Forelimb muscle (tissue), 1 donor: ENCODE measurements around the gene COBLL1. TPM values are rescaled to one million over a fixed set of nuclear protein-coding genes. Genes with fewer than 3 reads are reported as not detected.
"Not testable (repeated sequence)": the region's sequence is repeated elsewhere in the genome, so short reads cannot be mapped to it uniquely, and the experiment has no call there.

Source experiments
- DNase-seq: peaks from one replicate; pipeline ENCODE4 v3.0.0-alpha.2; 2013; ENCODE audit warnings: low read depth
- polyA plus RNA-seq: library from polyadenylated mRNA; unstranded; fragments of 120-200 nt; gene quantifications from one replicate; pipeline ENCODE4 v1.2.1, GENCODE V29; 2013; ENCODE audit not compliant: insufficient read length

COBLL1 gene, protein sequence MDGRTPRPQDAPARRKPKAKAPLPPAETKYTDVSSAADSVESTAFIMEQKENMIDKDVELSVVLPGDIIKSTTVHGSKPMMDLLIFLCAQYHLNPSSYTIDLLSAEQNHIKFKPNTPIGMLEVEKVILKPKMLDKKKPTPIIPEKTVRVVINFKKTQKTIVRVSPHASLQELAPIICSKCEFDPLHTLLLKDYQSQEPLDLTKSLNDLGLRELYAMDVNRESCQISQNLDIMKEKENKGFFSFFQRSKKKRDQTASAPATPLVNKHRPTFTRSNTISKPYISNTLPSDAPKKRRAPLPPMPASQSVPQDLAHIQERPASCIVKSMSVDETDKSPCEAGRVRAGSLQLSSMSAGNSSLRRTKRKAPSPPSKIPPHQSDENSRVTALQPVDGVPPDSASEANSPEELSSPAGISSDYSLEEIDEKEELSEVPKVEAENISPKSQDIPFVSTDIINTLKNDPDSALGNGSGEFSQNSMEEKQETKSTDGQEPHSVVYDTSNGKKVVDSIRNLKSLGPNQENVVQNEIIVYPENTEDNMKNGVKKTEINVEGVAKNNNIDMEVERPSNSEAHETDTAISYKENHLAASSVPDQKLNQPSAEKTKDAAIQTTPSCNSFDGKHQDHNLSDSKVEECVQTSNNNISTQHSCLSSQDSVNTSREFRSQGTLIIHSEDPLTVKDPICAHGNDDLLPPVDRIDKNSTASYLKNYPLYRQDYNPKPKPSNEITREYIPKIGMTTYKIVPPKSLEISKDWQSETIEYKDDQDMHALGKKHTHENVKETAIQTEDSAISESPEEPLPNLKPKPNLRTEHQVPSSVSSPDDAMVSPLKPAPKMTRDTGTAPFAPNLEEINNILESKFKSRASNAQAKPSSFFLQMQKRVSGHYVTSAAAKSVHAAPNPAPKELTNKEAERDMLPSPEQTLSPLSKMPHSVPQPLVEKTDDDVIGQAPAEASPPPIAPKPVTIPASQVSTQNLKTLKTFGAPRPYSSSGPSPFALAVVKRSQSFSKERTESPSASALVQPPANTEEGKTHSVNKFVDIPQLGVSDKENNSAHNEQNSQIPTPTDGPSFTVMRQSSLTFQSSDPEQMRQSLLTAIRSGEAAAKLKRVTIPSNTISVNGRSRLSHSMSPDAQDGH
- polyA plus RNA-seq: 6.4 TPM

DNA sequence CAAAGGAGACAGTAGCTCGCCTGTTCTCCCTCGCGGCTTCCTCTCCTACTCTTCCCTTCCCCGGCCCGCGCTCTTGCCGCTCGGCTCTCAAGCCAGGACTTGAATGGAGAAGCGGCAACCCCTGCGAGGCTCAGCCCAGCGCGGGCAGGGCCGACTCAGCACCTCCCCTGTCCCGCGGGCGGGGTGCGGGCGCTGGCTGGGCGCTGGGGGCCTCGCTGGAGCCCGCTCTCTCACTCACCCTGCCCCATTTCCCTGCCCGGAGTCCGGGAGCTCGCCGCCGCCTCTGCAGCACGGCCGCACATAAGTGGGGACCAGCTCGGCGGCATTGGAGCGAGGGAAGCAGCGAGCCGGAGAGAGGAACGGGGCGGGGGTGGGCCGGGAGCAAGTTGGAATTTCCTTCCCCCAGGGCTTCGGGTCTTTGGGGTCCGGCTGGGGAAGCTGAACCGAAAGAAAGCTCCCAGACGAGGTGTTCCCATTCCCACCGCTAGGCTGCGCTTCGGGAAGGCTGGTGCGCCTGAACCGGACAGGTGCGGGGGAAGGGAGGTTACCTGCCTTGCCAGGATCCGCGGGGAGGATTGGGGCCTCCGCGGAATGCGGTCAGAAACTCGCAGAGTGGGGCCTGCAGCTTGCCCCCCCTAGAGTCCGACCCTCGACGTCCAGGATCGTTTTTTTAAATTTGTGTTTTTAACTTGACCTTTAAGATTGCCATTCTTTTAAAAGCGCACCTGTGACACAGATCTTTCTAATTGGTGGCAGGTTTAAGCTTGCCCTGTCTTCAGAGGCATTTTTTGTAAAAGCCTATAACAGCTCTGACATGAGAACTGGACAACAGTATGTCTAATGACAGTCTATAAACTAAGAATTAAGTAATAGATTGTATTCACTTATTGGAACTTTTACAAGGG lies at the start of gene COBLL1:
COBLL1 (minus strand) TSS at position 105 of the 905 bp plus-strand sequence. CDS start 627 bp downstream, outside the sequence.
- no peak for DNase-seq

DNA sequence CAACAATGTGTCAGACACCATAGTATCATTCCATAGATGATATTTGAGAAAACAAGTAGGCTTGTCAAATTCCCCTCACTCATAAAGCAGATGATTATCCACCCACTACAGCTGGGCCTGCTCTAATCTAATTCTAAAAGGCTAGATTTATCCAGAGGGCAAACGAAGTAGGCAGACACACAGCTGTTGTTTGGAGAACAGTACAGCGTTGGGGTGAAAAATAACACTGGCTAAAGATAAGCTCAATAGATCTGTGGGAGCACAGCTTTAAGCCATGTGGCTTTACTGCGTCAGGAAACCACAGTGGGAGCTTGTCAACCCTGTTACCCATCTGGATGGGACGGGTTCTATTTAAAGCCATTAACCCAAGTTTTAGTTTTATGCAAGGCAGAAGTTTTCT lies 48.9 kb upstream of the COBLL1 start:
- no peak for DNase-seq

DNA sequence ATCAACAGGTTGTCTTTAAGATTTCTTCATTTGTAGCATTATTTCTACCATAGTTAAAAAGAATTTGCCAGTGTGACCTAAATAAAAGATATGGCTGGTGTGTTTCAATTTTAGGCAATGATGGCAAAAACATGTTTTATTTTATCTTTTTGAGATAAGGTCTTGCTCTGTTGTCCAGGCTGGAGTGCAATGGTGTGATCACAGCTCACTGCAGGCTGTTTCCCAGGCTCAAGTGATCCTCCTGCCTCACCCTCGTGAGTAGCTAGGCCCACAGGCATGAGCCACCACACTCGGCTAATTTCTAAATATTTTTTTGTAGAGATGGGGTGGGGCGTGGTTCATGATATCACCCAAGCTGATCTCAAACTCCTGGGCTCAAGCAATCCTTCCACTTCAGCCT lies 47.0 kb upstream of the COBLL1 start:
- no peak for DNase-seq

DNA sequence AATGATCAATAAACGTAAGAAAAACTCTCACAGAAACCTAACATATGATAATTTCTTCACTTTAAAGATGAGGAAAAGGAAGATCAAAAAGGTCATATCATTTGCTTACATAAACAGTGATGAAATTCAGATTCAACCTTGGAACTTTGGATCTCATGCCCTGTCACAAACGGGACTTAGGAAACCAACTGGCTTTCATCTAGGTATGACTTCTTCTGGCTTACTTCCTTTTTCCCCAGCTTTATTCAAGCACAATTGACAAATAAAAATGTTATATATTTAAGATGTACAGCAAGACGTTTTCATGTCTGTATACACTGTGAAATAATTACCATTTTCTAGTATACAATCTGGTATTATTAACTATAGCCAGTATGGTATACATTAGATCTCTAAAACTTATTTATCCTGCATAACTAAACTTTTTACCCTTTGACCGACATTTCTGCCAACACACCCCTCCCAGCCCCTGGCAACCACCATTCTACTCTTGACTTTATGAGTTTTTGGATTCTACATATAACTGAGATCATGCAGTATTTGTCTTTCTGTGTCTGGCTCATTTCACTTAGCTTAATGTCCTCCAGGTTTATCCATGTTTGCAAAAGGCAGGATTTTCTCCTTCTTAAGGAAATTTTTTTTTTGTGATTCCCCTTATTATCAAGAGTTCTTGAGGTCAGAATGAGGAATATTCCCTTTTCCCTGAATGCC lies 46.0 kb upstream of the COBLL1 start:
- DNase-seq: no peak

DNA sequence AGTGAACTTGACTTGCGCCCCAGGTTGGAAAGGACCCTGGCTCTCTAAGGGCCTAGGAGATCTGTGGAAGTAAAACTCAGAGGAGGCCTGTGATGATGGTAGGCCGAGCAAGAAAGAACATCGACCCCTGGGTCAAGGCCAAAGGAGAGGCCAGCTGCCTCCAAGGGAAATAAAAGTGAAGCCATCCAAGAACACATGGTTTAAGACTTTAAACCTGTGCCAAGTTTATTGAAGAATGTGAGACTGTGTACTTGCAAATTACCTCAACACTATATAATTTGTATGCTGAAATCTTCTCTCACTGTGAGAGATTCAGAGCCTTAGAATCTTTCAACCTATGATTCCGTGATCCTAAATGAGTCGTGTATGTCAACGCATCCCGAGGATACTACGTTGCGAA lies 40.7 kb upstream of the COBLL1 start:
- DNase-seq: no peak

DNA sequence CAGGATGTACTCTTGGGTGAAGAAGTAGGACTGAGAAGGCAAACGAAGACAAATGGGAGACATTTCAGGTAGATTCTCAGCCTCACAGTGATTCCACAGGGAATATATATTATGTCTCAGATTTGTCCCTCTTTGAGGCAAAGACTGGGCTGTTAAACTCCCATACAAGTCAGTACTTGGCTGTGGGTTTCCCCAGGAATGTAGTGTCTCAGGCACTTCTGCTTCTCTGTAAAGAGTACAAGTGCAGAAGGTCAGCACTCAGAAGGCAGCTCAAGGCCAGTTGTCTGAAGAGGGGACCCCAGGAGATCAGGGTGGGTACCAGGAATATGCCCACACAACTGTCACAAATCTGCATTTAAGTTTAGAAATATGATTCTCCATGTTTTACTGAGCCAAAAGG lies 39.9 kb upstream of the COBLL1 start:
- DNase-seq: no peak

DNA sequence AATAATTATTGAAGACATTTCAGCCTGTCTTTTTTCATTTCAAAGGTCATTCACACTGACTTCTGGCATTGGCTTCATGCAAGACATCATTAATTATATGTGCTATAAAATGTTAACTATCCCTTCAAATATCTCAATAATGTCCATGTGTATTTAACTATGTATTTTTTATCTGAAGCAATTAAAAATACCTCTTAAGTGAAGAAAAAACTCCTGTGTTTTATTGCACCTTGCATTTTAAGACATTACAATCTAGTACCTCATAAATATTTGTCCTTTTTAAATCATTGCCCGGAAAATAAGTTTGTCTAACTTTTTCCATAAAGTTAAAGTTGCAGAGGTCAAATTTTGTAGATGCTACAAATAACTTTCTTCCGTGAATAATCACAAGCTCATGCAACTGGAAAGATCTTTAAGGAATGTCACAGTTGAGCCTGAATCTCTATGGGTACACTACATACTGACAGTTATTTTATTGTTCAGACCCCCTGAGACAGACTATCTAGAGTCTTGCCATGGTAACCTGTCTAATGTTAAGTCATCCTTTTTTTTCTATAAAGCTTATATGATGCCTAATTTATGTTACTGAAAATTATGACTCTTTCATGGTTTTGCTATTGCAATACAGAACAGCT lies 38.4 kb upstream of the COBLL1 start:
- DNase-seq: no peak

DNA sequence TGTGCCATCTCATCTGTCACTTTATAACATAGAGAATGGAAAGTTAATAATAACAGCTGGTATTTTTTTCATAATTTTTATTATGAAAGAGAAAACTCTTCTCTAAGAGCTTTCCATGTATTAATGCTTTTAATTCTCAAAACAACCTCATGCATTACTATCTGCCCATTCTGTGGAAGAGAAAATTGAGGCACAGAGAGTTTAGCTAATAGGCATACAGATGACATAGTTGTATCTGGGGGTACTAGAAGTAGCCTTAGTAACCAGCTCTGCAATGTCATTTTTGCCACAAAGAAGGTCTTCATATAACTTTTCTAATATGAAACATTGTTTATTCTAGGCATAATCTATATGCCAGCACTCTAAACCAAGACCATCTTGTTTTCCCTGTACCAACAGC lies 36.3 kb upstream of the COBLL1 start:
- no peak for DNase-seq

DNA sequence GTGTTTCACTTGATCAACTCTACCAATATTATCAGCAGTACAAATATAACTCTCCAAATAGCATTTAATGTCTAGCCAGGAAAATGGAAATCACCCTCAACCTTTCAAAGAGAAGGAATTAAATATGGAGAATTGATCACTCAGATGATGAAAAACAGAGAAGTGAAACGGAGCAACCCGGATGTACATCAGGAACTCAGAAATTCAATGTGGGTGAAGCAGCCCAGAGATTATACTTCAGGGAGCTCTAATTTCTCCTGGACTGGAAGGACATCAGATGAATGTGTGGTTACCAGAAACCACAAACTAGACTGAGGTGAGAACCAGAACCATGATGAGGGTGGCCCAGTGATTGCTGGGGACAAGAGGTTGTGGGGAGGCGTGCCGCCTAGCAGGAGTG lies 35.5 kb upstream of the COBLL1 start:
- DNase-seq: no peak

DNA sequence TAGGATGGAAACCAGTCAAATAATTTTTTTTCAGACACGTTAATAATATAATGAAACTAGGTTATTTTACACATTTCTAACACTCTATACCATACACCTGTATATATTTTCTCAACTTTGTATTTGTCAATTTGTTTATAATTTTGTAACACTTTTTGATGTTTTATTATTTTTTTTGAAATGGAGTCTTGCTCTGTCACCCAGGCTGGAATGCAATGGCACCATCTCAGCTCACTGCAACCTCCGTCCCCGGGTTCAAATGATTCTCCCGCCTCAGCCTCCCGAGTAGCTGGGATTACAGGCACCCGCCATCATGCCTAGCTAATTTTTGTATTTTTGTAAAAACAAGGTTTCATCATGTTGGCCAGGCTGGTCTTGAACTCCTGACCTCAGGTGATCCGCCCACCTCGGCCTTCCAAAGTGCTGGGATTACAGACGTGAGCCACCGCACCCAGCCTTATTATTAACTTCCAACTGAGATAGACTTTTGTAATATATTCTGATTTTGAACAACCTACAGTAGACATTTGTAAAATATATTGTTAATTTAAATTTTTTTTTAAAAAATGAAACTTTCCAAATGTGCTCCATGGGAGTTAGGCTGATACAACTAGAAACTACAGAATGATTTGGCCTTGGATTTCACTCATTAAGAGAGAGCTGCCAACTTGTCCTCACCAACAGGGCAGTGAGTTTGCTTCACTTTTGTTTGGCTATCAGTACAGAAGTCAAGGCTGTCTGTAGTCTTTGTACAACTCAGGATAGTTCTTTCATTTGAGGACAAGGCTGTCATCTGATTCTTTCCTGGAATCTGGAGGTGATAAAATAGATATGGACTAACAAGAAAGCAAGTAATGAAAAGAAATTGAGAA lies 33.9 kb upstream of the COBLL1 start:
- DNase-seq: no peak

DNA sequence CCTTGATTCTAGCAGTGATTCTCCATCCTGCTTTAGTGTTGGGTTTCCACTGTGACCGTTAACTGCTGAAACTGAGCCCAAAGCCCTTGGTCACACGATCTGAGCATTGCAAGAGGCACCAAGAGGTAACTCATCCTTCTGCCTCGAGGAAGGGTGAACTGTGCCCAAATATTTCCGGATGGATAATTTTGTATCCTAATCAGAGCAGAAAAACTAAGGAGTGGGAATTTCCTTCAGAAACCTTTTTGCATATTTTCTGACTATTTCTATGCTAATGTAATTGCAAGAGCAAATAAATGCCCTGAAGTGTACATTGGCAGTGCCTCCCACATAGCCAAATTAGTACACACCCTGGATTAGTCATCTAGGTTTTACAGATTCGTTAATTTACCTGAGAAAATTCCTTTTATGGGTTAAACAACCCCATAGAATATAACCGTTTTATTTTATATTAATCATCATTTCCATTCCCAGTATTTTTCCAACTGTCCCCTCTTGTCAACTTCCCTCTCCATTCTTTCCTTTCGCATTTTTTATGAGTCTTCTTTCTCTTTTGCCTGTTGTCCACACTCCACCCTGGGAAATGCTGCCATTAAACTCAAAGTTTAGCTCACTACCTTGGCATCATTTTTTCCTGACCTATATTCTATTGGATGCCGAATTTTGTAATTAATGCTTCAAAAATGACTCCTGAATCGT lies 31.7 kb upstream of the COBLL1 start:
- no peak for DNase-seq

DNA sequence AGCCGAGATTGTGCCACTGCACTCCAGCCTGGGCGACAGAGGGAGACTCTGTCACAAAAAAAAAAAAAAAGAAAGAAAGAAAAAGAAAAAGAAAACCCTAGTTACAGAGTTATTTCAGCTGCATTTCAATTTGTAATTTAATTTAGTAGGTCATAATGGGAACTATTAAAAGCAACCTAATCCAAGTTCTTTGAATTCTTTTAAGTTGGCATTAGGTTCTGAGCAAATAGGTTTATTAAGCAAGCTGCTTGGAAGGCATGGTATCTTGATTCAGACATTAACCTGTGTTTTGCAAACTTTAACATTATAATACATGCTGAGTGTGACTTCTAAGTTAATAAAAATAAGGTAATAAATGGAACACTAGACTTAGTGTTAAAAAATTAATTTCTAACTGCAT lies 29.8 kb upstream of the COBLL1 start:
- no peak for DNase-seq

DNA sequence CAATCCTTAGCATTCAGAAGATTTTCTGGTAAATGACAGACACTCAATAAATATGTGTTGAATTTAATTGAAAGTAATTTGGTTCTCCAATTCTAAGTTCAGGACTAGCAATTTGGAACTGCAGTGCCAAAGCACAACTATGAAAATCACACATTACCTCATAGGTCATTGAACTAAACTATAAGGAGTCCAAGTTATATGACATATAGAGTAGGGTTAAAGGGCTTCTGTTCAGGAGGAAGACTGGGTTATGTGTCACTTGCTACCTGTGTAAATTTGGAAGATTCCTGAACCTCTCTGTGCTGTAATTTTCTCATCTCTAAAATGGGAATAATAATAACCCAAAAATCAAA lies 27.8 kb upstream of the COBLL1 start:
- DNase-seq: no peak

DNA sequence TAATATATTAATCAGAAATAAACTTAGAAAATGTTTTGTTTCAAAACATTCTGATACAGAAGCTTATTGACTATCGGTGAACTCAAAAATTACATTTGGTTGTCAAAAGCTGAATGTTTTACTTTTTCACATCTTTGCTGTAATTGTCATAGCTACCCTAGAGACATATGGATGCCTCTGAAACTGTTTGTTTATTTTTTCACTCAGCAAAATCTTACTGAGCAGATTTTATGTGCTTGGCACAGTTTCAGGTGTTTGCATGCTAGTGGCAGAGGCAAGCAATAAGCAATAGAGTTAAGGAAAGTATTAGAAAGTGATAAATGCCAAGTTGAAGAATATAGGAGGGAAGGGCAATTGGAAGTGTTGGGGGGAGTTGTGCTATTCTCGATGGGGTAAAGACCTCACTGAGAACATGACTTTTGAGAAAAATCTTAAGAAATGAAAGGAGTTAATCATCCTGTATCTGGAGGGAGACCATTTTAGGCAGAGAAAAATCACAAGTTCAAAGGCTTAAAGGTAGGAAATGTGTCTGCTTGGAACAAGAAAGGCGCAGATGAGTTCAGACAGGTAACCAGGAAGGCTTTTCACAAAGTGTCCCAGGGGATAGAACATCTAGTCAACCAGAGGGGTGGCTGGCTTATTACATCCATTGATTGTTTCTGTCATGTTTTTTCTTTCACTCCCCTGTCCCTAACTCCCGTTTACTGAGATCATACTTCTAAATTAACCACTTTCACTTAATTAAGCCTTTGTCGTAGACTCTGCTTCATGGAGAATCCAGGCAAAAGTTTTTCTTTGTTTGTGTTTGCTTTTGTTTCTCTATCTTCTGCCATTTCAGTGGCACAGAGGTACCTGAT lies 27.2 kb upstream of the COBLL1 start:
- DNase-seq: no peak

DNA sequence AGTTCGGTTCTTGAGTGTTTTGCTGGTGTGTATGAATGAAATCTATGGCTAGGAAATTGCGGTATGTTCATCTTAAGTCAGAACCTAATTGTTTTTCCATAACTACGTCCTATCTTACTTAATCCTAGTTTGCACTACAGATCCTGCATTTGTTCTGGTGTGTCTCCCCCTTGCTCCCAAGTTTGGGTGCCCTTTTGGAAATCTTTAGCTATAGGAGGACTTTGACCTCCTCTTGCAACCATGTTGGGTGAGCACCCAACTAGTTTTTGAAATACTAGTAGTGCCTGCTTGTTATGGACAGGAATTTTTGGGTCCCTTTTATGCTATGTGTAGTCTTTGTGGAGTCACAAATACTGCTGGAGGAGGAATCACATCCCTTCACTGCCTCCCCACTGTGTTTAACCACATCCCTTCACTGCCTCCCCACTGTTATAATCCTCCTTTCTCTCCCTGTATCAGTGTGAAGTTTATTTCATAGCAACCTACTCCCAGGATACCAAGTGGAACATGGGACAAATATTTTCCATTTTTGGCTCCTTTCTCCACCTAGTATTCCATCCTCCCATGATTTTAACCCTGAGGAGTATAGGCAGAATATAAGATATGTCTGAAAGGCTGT lies 26.3 kb upstream of the COBLL1 start:
- DNase-seq: no peak

DNA sequence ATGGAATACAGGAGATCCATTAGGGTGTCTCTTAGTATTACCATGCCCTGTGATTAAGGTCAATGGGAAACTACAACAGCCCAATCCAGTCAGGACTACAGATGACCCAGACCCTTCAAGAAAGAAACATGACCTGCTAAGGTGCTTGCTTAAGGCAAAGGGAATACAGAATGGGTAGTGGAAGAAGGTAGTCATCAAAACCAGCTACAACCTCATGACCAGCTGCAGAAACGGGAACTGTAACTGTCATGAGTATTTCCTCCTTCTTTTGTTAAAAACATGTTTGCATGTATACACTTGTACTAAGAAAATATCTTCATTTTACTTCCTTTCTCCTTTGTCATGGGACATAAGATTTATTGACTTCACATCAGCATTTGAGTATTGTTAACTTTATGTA lies 24.8 kb upstream of the COBLL1 start:
- DNase-seq: not testable (repeated sequence)

DNA sequence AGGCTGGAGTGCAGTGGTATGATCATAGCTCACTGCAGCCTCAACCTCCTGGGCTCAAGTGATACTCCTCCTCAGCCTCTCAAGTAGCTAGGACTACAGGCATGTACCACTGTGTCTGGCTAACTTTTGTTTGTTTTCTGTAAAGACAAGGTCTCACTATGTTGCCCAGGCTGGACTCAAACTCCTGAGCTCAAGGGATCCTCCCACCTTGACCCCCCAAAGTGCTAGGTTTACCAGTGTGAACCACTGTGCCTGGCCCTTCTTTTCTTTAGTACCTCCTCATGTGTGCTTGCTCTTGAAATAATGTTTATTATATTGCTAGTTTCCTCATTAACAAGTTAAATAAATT lies 19.0 kb upstream of the COBLL1 start:
- DNase-seq: no peak
